HepG2 (cell line): ENCODE data around the gene SEPHS2.

Experiments used
- CTCF ChIP-seq: sonication (generic); formaldehyde crosslinking; IDR thresholded peaks from 2 replicates; pipeline ENCODE4 v1.5.0; 2020; ENCODE audit warnings: mild to moderate bottlenecking, missing genetic modification reagents, moderate library complexity
- HNF4A ChIP-seq: sonication (generic); formaldehyde crosslinking; IDR thresholded peaks from 2 replicates; pipeline ENCODE4 v1.4.0; 2020; ENCODE audit warnings: missing genetic modification reagents
- KDM4B ChIP-seq: sonication (generic); formaldehyde crosslinking; IDR thresholded peaks from 2 replicates; pipeline ENCODE4 v1.4.0; 2020; ENCODE audit warnings: missing genetic modification reagents
- SIN3A ChIP-seq: IDR thresholded peaks from 2 replicates; pipeline ENCODE4 v1.6.1; 2011; ENCODE audit warnings: low read depth, mild to moderate bottlenecking, control low read depth, low read length, borderline replicate concordance
- SMARCE1 ChIP-seq: fragments of 450-650 bp; IDR thresholded peaks from 2 replicates; pipeline ENCODE4 v1.6.1; 2017; ENCODE audit warnings: borderline replicate concordance
- TAF1 ChIP-seq: sonication (generic); formaldehyde crosslinking; IDR thresholded peaks from 2 replicates; pipeline ENCODE4 v1.4.0; 2020; ENCODE audit warnings: missing genetic modification reagents
- TCF7L2 ChIP-seq: IDR thresholded peaks from 2 replicates; pipeline ENCODE4 v1.6.1; 2011; ENCODE audit warnings: mild to moderate bottlenecking, low read depth, low read length, moderate library complexity
- ZBTB33 ChIP-seq: sonication (generic); formaldehyde crosslinking; IDR thresholded peaks from 2 replicates; pipeline ENCODE4 v1.4.0; 2020; ENCODE audit warnings: missing genetic modification reagents
- ZFP36L2 ChIP-seq: sonication (generic); formaldehyde crosslinking; IDR thresholded peaks from 2 replicates; pipeline ENCODE4 v1.4.0; 2020; ENCODE audit warnings: missing genetic modification reagents
- ZFX ChIP-seq: sonication (generic); formaldehyde crosslinking; IDR thresholded peaks from 2 replicates; pipeline ENCODE4 v1.4.0; 2020; ENCODE audit warnings: mild to moderate bottlenecking, low read depth, missing genetic modification reagents, moderate library complexity

GRCh38 chr16:30445149-30445407 is 596 bp downstream of the SEPHS2 start:
- TF ChIP-seq ZFX (CRISPR knock-in tag) (no peak), SMARCE1 (no peak), TAF1 (CRISPR knock-in tag) (no peak), SIN3A (no peak), CTCF (CRISPR knock-in tag) (no peak), HNF4A (no peak), TCF7L2 (no peak), KDM4B (no peak), ZFP36L2 (no peak), ZBTB33 (CRISPR knock-in tag) (no peak)
